T47D (cell line): ENCODE results near the gene RNF115.
"Not testable (repeated sequence)": the region's sequence is repeated elsewhere in the genome, so short reads cannot be mapped to it uniquely, and the experiment has no call there.

Source experiments
- DNase-seq, 2 experiments: peaks; one replicate each; pipeline versions ENCODE4 v3.0.0 to v3.0.0-alpha.2; 2011 to 2012; ENCODE audit warnings: low read depth in 1 of 2, low spot score in 1 of 2
- JUND ChIP-seq: IDR thresholded peaks from 2 replicates; pipeline ENCODE4 v1.6.1; 2012; ENCODE audit warnings: low read depth
- in situ Hi-C: cut with HindIII; loops from 2 replicates; pipeline ENCODE4 v1.10.0; 2016; ENCODE audit warnings: low sequenced_read_pairs, low pct_unique_long_range_greater_than_20kb

Gene RNF115

GRCh38 chr1:145847827-145848226 is 23.9 kb upstream of the RNF115 start:
- in situ Hi-C loops = no loop called here
- TF ChIP-seq JUND = no peak
- DNase-seq = no peak

- in situ Hi-C loops = no loop called here
- TF ChIP-seq JUND = no peak
- peak; percentile 56 to 61 for DNase-seq
Observed at GRCh38 chr1:145846201-145846612, 22.3 kb upstream of the RNF115 start.

GRCh38 chr1:145845514-145846161 is 21.7 kb upstream of the RNF115 start, which contains the start of gene NUDT17:
TSS of gene NUDT17 (plus strand) at chr1:145845630. CDS start at chr1:145845641, 11 bp downstream.
- TF ChIP-seq JUND = no peak
- in situ Hi-C loops = no loop called here
- peak; percentile 84 to 88 for DNase-seq

GRCh38 chr1:145845144-145845513 is 21.2 kb upstream of the RNF115 start:
- DNase-seq = peak in 1 of 2 experiments; percentile 37
- in situ Hi-C loops = no loop called here
- TF ChIP-seq JUND = no peak

- no peak for TF ChIP-seq JUND
- in situ Hi-C loops = no loop called here
- no peak for DNase-seq
Observed at GRCh38 chr1:145843031-145843430, 19.1 kb upstream of the RNF115 start.

GRCh38 chr1:145837656-145838055 is 13.8 kb upstream of the RNF115 start:
- TF ChIP-seq JUND = no peak
- DNase-seq = no peak
- in situ Hi-C loops = no loop called here

GRCh38 chr1:145830810-145831209 is 6.9 kb upstream of the RNF115 start:
- in situ Hi-C loops = not testable (repeated sequence)

GRCh38 chr1:145828367-145829026 is 4.6 kb upstream of the RNF115 start:
- in situ Hi-C loops = no loop called here
- no peak for DNase-seq
- TF ChIP-seq JUND = no peak

More at GRCh38 chr1:145830810-145831209, 6.9 kb upstream of the RNF115 start:
- not testable (repeated sequence) for DNase-seq

GRCh38 chr1:145827966-145828365 is 4.1 kb upstream of the RNF115 start:
- in situ Hi-C loops = no loop called here
- DNase-seq = no peak
- TF ChIP-seq JUND = no peak

GRCh38 chr1:145826030-145826429 is 2.1 kb upstream of the RNF115 start:
- no peak for DNase-seq
- in situ Hi-C loops = no loop called here
- TF ChIP-seq JUND = no peak

- no peak for TF ChIP-seq JUND
- in situ Hi-C loops = no loop called here
- DNase-seq = no peak
Observed at GRCh38 chr1:145824499-145824842, 576 bp upstream of the RNF115 start.

GRCh38 chr1:145822779-145823331 is 1.0 kb downstream of the RNF115 start:
- in situ Hi-C loops, DNase-seq: not testable (repeated sequence)

- in situ Hi-C loops, DNase-seq: not testable (repeated sequence)
Observed at GRCh38 chr1:145818095-145818494, 5.8 kb downstream of the RNF115 start.

GRCh38 chr1:145812977-145813810 is 10.7 kb downstream of the RNF115 start:
- in situ Hi-C loops, DNase-seq: not testable (repeated sequence)
